Upper lobe of left lung (tissue), 4 donors: ENCODE measurements around the gene SOCS7.

Experiments
- POLR2A ChIP-seq, 4 donors: fragments of 450-650 bp; IDR thresholded peaks; one replicate each; pipeline ENCODE4 v1.5.1; 2016 to 2017; ENCODE audit warnings: antibody characterized with exemption in 4 of 4, mild to moderate bottlenecking in 2 of 4
- POLR2AphosphoS5 ChIP-seq, 2 donors: sonication (generic); formaldehyde crosslinking; IDR thresholded peaks; one replicate each; pipeline ENCODE4 v1.5.1; 2017; ENCODE audit warnings: antibody characterized with exemption in 2 of 2
- TF ChIP-seq, protein P1 (sequence below), 6 experiments: fragments of 450-650 bp in 4 of 6; fragments of 200-600 bp in 2 of 6; sonication (generic) in 2 of 6; IDR thresholded peaks; one replicate each; pipeline ENCODE4 v1.5.1; 2016 to 2019; ENCODE audit warnings: antibody characterized with exemption in 6 of 6

DNA sequence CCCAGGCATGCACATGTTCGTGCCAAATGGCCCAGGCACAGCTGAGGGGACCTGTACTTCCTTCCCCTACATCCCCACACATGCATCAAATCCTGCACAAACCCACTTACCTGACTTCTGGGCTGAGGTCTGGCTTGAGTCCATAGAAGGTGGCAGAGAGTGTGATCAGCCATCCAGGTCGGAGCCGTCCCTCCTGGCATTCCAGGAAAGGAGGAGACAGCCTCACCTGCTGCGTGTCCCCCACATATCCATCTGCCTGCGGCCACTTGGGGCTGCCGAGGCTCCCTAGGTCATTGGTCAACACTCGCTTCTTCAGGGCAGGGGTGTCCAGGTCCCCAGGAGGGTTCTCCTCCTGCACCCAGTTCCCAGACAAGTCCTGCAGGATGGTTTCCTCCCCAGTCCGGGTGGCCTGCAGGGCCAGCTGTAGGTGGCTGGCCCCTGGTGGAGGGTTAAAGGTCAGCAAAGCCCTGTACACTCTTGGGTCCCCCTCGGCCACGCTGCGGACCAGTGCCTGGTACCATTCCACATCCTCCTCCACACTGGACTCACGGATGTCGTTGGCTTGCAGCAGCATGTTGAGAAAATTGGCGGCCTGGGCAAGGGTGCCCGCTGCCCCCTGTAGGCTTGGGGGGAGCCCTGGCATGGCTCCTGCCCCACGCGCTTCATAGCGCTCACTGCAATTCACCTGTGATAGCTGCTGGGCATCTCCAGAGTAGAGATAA lies 8.6 kb upstream of the SOCS7 start:
- TF ChIP-seq, protein P1, sequence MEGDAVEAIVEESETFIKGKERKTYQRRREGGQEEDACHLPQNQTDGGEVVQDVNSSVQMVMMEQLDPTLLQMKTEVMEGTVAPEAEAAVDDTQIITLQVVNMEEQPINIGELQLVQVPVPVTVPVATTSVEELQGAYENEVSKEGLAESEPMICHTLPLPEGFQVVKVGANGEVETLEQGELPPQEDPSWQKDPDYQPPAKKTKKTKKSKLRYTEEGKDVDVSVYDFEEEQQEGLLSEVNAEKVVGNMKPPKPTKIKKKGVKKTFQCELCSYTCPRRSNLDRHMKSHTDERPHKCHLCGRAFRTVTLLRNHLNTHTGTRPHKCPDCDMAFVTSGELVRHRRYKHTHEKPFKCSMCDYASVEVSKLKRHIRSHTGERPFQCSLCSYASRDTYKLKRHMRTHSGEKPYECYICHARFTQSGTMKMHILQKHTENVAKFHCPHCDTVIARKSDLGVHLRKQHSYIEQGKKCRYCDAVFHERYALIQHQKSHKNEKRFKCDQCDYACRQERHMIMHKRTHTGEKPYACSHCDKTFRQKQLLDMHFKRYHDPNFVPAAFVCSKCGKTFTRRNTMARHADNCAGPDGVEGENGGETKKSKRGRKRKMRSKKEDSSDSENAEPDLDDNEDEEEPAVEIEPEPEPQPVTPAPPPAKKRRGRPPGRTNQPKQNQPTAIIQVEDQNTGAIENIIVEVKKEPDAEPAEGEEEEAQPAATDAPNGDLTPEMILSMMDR (IDR thresholded peaks at IDR 0.05): no peak
- no peak for TF ChIP-seq POLR2A (IDR thresholded peaks at IDR 0.05)
- TF ChIP-seq POLR2AphosphoS5 (IDR thresholded peaks at IDR 0.05): no peak
